WI38 (cell line): ENCODE results near the gene IL16.

Experiments used
- H3K4me3 ChIP-seq: 2 replicates; pipeline ENCODE4 v1.5.1; 2011; ENCODE audit warnings: low read depth, mild to moderate bottlenecking, control low read depth, low read length
- CTCF ChIP-seq: IDR thresholded peaks from 2 replicates; pipeline ENCODE4 v1.5.1; 2012; ENCODE audit warnings: low read depth, mild to moderate bottlenecking, control low read depth, low read length

IL16 gene

GRCh38 chr15:81183439-81183775 lies 13.3 kb upstream of the IL16 start:
- TF ChIP-seq CTCF = no peak

GRCh38 chr15:81184188-81184587 lies 12.5 kb upstream of the IL16 start:
- TF ChIP-seq CTCF = no peak
- peak overlapping the region; percentile 59 for H3K4me3 ChIP-seq

More at GRCh38 chr15:81183439-81183775, 13.3 kb upstream of the IL16 start:
- peak overlapping the region; percentile 59 for H3K4me3 ChIP-seq

- H3K4me3 ChIP-seq = no peak overlapping the region
Observed at GRCh38 chr15:81185631-81186295, 10.9 kb upstream of the IL16 start.

GRCh38 chr15:81188354-81188753 lies 8.3 kb upstream of the IL16 start:
- H3K4me3 ChIP-seq = no peak overlapping the region
- TF ChIP-seq CTCF = no peak

More at GRCh38 chr15:81185631-81186295, 10.9 kb upstream of the IL16 start:
- TF ChIP-seq CTCF = no peak

GRCh38 chr15:81189583-81190283 lies 6.9 kb upstream of the IL16 start:
- TF ChIP-seq CTCF = no peak
- H3K4me3 ChIP-seq = peak overlapping the region; percentile 20; the same call in 1 of the 2 replicates

GRCh38 chr15:81190922-81191507 lies 5.7 kb upstream of the IL16 start:
- no peak for TF ChIP-seq CTCF
- no peak overlapping the region for H3K4me3 ChIP-seq

- no peak for TF ChIP-seq CTCF
- H3K4me3 ChIP-seq = no peak overlapping the region
Observed at GRCh38 chr15:81191701-81192100, 5.0 kb upstream of the IL16 start.
